ENCODE results near the gene ANKRD55.
A peak's percentile ranks its signal among the peaks of the same experiment; 100 is the strongest.
"Not testable (repeated sequence)": the region's sequence is repeated elsewhere in the genome, so short reads cannot be mapped to it uniquely, and the experiment has no call there.

ANKRD55 gene

GRCh38 chr5:56233230-56233629 is at the start of gene ANKRD55:
ANKRD55 (minus strand) TSS chr5:56233330; CDS start chr5:56232913, 417 bp downstream.
- DNase-seq (ENCODE audit: low read depth, low spot score) = no peak
- H3K27ac ChIP-seq = no peak within 1 kb of the TSS

- peak overlapping the region; percentile 36 for H3K27ac ChIP-seq
- no peak for DNase-seq (ENCODE audit: low read depth, low spot score)
Measured at GRCh38 chr5:56282216-56282615, 49.1 kb upstream of the ANKRD55 start.

DNA sequence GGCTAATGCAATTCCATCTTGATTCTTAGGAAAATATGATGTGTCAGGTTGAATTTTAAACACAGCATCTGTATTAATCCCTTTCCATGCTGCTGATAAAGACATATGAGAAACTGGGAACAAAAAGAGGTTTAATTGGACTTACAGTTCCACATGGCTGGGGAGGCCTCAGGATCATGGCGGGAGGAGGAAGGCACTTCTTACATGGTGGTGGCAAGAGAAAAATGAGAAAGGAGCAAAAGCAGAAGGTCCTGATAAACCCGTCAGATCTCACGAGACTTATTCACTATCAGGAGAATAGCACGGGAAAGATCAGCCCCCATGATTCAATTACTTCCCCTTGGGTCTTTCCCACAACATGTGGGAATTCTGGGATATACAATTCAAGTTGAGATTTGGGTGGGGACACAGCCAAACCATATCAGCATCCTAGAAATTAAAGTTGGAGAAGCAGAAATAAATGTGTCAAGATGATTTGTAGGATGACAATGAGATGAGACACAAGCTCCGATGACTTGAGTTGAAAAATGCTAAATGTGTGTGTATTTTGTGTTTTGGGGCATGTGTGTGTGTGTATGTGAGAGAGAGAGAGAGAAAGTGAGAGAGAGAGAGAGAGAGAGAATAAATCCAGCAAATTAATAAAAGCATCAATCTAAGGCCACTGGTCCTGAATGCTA is 48.5 kb upstream of the ANKRD55 start:
- no peak for DNase-seq (ENCODE audit: low read depth, low spot score)
- H3K27ac ChIP-seq = peak overlapping the region; percentile 36

DNA sequence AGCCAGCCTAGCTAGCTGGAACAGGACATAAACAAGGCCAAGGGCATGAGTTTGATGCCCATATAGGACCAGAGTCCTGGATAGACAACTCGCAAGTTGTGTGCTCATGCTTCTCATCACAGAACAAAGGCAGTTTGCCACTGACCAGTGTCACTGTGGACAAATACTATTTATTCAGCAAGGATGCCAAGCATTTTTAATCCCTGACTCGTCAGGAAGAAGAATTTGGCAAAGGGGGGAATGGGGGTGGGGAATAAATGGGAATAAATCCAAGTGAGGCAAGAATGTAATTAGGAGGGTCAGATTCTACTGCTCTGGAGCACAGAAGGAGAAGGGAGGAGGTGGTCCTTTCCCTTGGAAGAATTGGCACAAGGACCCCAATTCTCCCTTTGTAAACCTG is 46.8 kb upstream of the ANKRD55 start:
- DNase-seq (ENCODE audit: low read depth, low spot score) = no peak
- no peak overlapping the region for H3K27ac ChIP-seq

- DNase-seq (ENCODE audit: low read depth, low spot score) = no peak
- no peak overlapping the region for H3K27ac ChIP-seq
Measured at GRCh38 chr5:56279291-56279690, 46.2 kb upstream of the ANKRD55 start.

DNA sequence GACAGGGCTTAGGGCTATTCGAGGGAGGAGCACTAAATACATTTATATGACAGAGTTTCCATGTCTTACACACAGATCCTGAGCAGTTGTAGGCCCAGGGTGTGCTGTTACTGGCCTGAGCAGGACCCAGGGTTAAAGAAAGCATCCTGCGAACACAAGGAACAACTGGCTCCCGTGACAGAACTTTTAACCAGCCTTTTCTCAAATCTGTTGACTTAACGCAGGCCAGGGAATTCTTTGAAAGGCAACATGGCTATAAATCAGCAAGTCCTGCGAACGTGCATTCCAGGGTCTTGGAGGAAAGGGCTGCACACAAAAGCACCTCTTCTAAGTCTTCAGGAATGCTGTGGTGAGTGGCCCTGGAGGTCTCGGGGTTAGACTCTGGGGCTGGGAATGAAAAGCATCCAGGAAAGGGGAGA is 45.2 kb upstream of the ANKRD55 start:
- no peak for DNase-seq (ENCODE audit: low read depth, low spot score)
- no peak overlapping the region for H3K27ac ChIP-seq

- no peak for DNase-seq (ENCODE audit: low read depth, low spot score)
- no peak overlapping the region for H3K27ac ChIP-seq
Measured at GRCh38 chr5:56277573-56277972, 44.4 kb upstream of the ANKRD55 start.

- H3K27ac ChIP-seq = no peak overlapping the region
- no peak for DNase-seq (ENCODE audit: low read depth, low spot score)
Measured at GRCh38 chr5:56273376-56273955, 40.3 kb upstream of the ANKRD55 start.

DNA sequence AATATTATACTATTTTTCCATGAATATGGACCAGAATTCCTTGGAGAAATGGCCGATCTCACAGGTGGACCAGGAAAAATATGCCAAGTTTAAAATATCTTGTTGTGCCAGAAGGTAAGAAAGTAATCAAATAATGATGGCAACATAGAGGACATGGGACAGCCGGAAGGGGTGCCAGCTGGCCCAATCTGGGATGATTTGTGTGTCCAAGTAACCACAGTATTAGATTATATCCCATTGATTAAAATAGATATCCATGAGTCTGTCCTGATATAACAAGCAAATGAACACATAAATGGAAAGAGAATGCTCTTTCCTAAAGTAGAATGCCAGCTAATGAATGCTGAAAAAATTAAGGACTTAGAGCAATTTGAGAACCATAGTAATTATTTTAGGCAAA is 39.6 kb upstream of the ANKRD55 start:
- DNase-seq (ENCODE audit: low read depth, low spot score) = no peak
- no peak overlapping the region for H3K27ac ChIP-seq

GRCh38 chr5:56270568-56271392 is 37.6 kb upstream of the ANKRD55 start:
- no peak overlapping the region for H3K27ac ChIP-seq
- DNase-seq (ENCODE audit: low read depth, low spot score) = peak; percentile 22

DNA sequence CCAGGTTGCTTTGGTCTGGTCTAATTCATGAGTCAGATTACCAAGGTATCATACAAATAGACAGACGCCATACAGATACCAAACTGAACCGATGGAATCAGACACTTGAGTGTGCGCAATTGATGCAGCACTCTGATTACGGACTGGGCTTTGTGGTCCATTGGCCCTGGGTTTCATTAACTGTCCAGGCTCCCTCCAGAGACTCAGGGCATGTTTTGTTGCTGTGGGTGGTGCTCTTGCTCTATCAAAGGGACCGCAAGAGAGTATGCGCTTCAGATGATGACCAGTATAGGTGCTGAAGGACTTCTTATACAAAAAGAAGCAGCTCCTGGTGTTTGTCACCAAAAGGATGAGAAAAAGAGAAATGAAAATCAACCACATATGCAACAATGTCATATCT is 36.9 kb upstream of the ANKRD55 start:
- H3K27ac ChIP-seq = no peak overlapping the region
- DNase-seq (ENCODE audit: low read depth, low spot score) = no peak

DNA sequence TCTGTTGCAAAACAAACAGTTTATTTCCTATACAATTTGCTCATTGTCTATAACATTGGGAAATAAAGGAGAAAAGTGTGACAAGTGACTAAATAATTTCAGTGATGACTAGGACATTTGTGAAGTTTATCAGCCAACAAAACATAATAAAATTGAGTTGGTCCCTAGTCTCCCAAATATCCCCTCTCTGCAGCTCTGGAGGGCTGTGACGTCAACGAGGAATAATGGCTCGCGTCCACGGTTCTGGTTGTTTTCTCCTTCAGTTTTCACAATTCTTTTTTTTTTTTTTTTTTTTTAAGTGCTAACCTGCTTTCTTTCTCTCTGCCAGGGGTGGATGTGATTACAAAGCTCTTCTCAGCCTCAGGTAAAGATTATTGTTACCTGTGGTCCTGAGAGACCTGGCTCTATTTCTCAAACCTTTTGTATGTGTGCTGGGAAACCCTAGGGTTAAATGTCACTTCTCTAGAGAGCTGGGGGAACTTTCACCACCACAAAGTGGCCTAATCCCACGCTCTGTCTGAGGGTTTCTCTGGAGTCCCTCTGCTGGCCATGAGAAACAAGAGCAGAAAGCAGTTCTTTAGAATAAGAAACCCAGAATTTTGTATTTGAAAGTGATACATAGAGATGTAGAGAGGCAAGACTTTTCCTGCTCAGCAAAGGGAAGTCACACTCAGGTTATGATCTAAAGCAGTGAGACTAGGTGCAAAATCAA is 36.2 kb upstream of the ANKRD55 start:
- no peak for DNase-seq (ENCODE audit: low read depth, low spot score)
- no peak overlapping the region for H3K27ac ChIP-seq

GRCh38 chr5:56268707-56269106 is 35.6 kb upstream of the ANKRD55 start:
- DNase-seq (ENCODE audit: low read depth, low spot score); H3K27ac ChIP-seq: not testable (repeated sequence)

DNA sequence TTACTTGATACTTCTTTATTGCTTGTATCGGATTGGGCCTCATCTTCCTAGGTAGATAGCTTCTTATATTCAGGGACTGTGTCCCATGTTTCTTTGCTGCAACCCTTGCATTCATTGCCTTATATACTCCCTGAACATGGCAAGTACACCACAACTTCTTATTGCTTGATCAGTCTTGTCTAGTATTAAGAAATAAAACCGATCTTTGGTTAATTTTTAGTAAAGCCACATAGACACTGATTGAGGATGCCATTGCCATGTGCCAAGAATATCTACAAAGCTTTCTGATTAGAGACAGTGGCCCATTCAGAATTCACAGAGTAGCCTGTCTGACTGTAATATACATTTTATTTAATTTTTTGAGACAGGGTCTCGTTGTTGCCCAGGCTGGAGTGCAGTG is 34.7 kb upstream of the ANKRD55 start:
- DNase-seq (ENCODE audit: low read depth, low spot score) = no peak
- no peak overlapping the region for H3K27ac ChIP-seq

DNA sequence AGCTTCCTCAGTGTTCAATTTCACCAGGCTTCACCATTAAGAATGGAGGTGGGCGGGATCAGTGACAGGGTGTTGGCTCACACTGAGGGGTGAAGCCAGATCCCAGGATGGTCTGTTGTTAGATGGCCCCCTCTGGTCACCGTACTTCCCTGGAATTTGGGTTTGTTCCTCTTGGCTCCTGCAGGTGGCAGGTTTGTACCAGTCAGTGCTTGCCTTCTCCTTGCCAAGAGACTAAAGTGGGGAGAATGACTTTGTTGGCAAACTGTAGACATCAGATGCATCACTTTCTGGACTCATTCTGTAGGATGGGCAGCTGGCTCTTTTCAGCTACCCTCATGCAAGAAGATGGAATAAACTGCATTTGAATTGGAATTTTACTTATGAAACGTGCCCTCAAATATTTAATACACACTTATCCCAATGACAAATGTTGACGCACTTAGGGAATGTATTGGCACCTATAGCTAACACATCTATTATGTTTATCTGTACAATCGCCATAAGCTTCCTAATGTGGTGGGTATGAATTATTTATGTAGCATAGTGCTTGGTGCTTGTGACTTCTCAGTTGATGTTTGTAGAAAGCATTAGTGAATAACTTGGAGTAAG is 31.4 kb upstream of the ANKRD55 start:
- no peak overlapping the region for H3K27ac ChIP-seq
- DNase-seq (ENCODE audit: low read depth, low spot score) = no peak

- no peak overlapping the region for H3K27ac ChIP-seq
- DNase-seq (ENCODE audit: low read depth, low spot score) = no peak
Measured at GRCh38 chr5:56262279-56262678, 29.1 kb upstream of the ANKRD55 start.

DNA sequence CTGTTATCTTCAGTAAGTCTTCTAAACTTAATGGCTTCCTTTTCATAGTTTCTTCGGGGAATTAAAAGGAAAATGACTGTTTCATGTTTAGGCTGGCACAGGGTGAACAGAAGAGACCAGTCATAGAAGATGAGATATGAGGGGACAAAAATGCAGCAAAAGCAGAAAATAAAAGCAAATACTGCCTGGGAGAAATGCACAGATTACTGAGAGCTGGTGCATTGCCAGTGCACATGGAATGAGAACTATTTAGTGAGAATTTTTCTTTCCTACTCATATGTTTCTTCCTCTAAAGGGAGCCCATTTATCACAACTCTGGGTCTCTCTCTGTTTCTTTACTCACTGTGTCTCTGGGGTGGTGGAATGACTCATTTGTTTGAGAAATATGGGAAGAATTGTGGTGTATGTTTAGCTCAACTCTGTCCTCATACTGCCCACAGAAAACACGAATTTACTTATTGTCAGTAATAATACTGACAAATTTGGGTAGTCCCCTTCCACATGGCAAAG is 25.9 kb upstream of the ANKRD55 start:
- DNase-seq (ENCODE audit: low read depth, low spot score) = no peak
- no peak overlapping the region for H3K27ac ChIP-seq

GRCh38 chr5:56257763-56258529 is 24.8 kb upstream of the ANKRD55 start:
- not testable (repeated sequence) for DNase-seq (ENCODE audit: low read depth, low spot score)

DNA sequence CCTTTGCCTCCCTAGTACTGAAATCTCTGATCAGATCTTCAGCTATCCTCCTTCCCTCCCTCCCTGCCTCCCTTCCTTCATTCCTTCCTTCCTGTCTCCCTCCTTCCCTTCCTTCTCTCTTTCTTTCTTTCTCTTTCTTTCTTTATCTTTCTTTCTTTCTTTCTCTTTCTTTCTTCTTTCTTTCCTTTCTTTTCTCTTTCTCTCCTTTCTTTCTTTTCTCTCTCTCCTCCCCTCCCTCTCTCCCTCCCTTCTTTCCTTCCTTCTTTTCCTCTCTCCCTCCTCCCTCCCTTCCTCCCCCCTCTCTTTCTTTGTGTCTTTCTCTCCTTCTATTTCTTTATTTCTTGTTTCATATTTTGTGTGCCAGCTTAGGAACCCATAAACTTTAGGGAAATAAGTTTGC is 23.9 kb upstream of the ANKRD55 start:
- DNase-seq (ENCODE audit: low read depth, low spot score) = no peak
- no peak overlapping the region for H3K27ac ChIP-seq

More at GRCh38 chr5:56257763-56258529, 24.8 kb upstream of the ANKRD55 start:
- H3K27ac ChIP-seq = not testable (repeated sequence)
